ENCODE measurements around the gene NAGS.

DNA sequence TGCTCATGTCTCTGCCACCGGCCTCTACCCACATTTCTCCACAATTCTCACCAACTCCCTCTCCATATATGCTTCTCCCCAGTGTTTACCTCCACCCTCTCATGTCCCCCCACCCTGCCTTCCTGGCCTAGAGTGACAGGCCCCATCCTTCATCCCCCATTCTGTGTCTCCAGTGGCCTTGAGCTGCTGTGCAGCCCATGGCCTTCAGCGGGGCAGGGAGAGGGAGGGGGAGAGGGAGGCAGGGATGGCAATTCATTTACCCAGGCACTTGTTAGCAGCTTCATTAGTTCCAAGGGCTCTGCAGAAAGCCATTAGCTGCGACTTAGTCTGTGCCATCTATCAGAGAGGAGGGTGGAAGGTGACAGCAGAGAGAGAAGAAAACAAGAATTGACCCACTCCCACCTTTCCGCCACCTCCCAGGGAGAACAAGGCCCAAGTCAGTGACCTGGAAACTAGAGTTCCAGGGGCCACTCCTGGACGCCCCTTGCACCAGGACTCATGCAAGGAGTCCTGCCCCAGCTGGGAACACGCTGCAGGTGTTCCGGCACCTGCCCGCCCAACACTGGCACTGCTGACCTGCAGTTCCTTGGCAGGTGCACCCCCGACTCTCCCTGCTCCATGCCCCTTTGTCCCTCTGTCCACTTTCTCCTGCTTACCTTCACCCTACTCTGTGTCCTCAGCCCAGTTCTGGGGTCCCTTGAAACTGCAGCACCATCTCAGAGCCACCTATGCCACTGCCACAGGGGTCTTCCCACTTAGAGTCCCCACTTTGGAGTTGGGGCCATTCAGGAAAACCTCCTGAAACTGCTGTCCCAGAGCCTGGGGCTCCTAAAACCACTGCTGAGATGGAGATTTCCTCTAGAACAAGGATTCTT lies 27.2 kb upstream of the NAGS start:
- TF ChIP-seq POLR2A (IDR thresholded peaks at IDR 0.05; ENCODE audit: low read depth, low read length), result no peak
- no peak for TF ChIP-seq TAF1 (IDR thresholded peaks at IDR 0.05; ENCODE audit: low read depth, low read length)
- TF ChIP-seq POLR2AphosphoS5 (IDR thresholded peaks at IDR 0.05; ENCODE audit: low read depth, low read length), result no peak
- no peak for TF ChIP-seq POU2F2 (IDR thresholded peaks at IDR 0.05; ENCODE audit: low read depth, low read length)

All from GM12891 (cell line).